GM12891 (cell line): Measurements from ENCODE around the gene METRN.

Source experiments
- POLR2A ChIP-seq: IDR thresholded peaks from 2 replicates; pipeline ENCODE4 v1.6.1; 2011; ENCODE audit warnings: low read depth, low read length, control low read depth
- POLR2AphosphoS5 ChIP-seq: IDR thresholded peaks from 2 replicates; pipeline ENCODE4 v1.6.1; 2011; ENCODE audit warnings: low read depth, low read length, control low read depth
- SPI1 ChIP-seq: IDR thresholded peaks from 2 replicates; pipeline ENCODE4 v1.6.1; 2011; ENCODE audit warnings: low read depth, low read length, control low read depth
- TAF1 ChIP-seq: IDR thresholded peaks from 2 replicates; pipeline ENCODE4 v1.6.1; 2011; ENCODE audit warnings: low read depth, low read length, control low read depth

DNA sequence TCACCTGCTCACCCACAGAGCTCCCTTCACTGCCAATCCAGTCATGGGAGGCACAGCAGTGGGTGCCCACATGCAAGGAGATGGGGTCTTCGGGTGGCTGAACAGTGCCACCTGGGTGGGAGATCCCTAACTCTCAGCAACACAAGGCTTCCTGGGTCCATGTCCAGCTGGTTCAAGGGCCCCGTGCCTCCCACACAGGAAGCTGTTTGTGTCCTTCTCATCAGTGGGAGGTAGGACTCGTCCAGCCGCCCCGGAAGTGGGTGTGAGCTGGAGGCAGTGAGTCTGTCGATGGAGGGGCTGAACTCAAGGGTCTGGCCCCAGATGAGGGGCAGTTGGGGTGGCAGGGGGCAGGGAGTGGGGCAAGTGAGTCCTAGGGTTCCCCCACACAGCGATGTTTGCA lies 10.9 kb upstream of the METRN start:
- TF ChIP-seq POLR2A (no peak), POLR2AphosphoS5 (no peak), SPI1 (no peak), TAF1 (no peak)
